IMR-90 (cell line): ENCODE measurements around the gene DHRS13. TPM values are rescaled to one million over a fixed set of nuclear protein-coding genes. Genes with fewer than 3 reads are reported as not detected.

Experiments
- ATAC-seq: fragments of 200-7000 bp; cut with Tn5 transposase; 2 replicates; pipeline ENCODE4 v1.9.1; 2020; ENCODE audit warnings: low read depth, mild to moderate bottlenecking, moderate library complexity
- BruUV-seq: library from RNA; stranded (reverse); fragments of 400-500 nt; replicated peaks from 2 replicates; lab custom pipeline; 2021; lab: Mats Ljungman, UMichigan
- CTCF ChIA-PET: fragments of 300-600 bp; formaldehyde crosslinking; extraction: SDS; loops from one replicate; lab custom pipeline; 2021; ENCODE audit warnings: antibody characterized with exemption; lab: Yijun Ruan, JAX
- POLR2A ChIA-PET: fragments of 300-600 bp; sonication (Branson Sonifier 250); formaldehyde crosslinking; loops from one replicate; lab custom pipeline; 2022; ENCODE audit warnings: antibody characterized with exemption; ENCODE audit not compliant: unreplicated experiment; lab: Charles Lee
- DNase-seq: peaks from one replicate; pipeline ENCODE4 v3.0.0; 2013
- H2AFZ ChIP-seq: replicated peaks from 2 replicates; pipeline ENCODE3; 2013; ENCODE audit warnings: low read length, mild to moderate bottlenecking; ENCODE audit not compliant: poor library complexity
- H2AK5ac ChIP-seq: 2 replicates; pipeline ENCODE4 v1.6.1; 2013; ENCODE audit warnings: low read depth, low read length, inconsistent platforms
- H2AK9ac ChIP-seq: replicated peaks from 2 replicates; pipeline ENCODE3; 2013; ENCODE audit warnings: mild to moderate bottlenecking, low read depth, low read length, moderate library complexity; ENCODE audit not compliant: poor library complexity
- H2BK120ac ChIP-seq: 2 replicates; pipeline ENCODE4 v1.6.1; 2013; ENCODE audit warnings: low read depth, low read length, inconsistent platforms
- H2BK15ac ChIP-seq: 3 replicates; pipeline ENCODE4 v1.6.1; 2013; ENCODE audit warnings: low read depth, low read length, inconsistent platforms
- H2BK20ac ChIP-seq: 2 replicates; pipeline ENCODE4 v1.6.1; 2013; ENCODE audit warnings: low read depth, mild to moderate bottlenecking, inconsistent platforms, low read length, moderate library complexity
- H2BK5ac ChIP-seq: 2 replicates; pipeline ENCODE4 v1.6.1; 2013; ENCODE audit warnings: mild to moderate bottlenecking, low read depth, low read length, inconsistent platforms; ENCODE audit not compliant: poor library complexity, severe bottlenecking
- H3K14ac ChIP-seq: replicated peaks from 2 replicates; pipeline ENCODE4 v1.6.1; 2013; ENCODE audit warnings: low read depth, low read length, inconsistent platforms
- H3K18ac ChIP-seq: 2 replicates; pipeline ENCODE4 v1.6.1; 2013; ENCODE audit warnings: low read depth, low read length, control low read depth
- H3K23ac ChIP-seq: 2 replicates; pipeline ENCODE4 v1.6.1; 2013; ENCODE audit warnings: low read depth, low read length, inconsistent platforms
- H3K27ac ChIP-seq: 2 replicates; pipeline ENCODE4 v1.5.1; 2013; ENCODE audit warnings: mild to moderate bottlenecking, control low read depth, low read length; ENCODE audit not compliant: insufficient read depth
- H3K27me3 ChIP-seq: 2 replicates; pipeline ENCODE4 v1.6.1; 2013; ENCODE audit warnings: low read length; ENCODE audit not compliant: control insufficient read depth, insufficient read depth
- H3K36me3 ChIP-seq: 2 replicates; pipeline ENCODE4 v1.6.1; 2013; ENCODE audit warnings: low read length, mixed read lengths; ENCODE audit not compliant: control insufficient read depth, insufficient read depth
- H3K4ac ChIP-seq: 2 replicates; pipeline ENCODE4 v1.6.1; 2013; ENCODE audit warnings: low read depth, low read length, inconsistent platforms
- H3K4me1 ChIP-seq: 2 replicates; pipeline ENCODE4 v1.6.1; 2013; ENCODE audit warnings: low read length, mixed read lengths; ENCODE audit not compliant: control insufficient read depth, insufficient read depth
- H3K4me2 ChIP-seq: 2 replicates; pipeline ENCODE4 v1.6.1; 2013; ENCODE audit warnings: low read depth, mild to moderate bottlenecking, control low read depth, low read length, moderate library complexity
- H3K4me3 ChIP-seq: 2 replicates; pipeline ENCODE4 v1.5.1; 2013; ENCODE audit warnings: low read depth, mild to moderate bottlenecking, control low read depth, low read length, moderate library complexity; ENCODE audit not compliant: insufficient read depth
- H3K56ac ChIP-seq: 2 replicates; pipeline ENCODE4 v1.6.1; 2013; ENCODE audit warnings: low read length, inconsistent platforms; ENCODE audit not compliant: insufficient read depth; ENCODE audit errors: extremely low read depth
- H3K79me1 ChIP-seq, 2 experiments: 2 replicates each; pipeline ENCODE4 v1.6.1; 2013; ENCODE audit warnings: low read length in 2 of 2, inconsistent platforms in 1 of 2, low read depth in 1 of 2
- H3K9ac ChIP-seq: 2 replicates; pipeline ENCODE4 v1.6.1; 2013; ENCODE audit warnings: low read depth, low read length, control low read depth
- H3K9me1 ChIP-seq: 2 replicates; pipeline ENCODE4 v1.6.1; 2013; ENCODE audit warnings: low read length, inconsistent platforms; ENCODE audit not compliant: insufficient read depth
- H3K9me3 ChIP-seq: 2 replicates; pipeline ENCODE4 v1.6.1; 2013; ENCODE audit warnings: low read length; ENCODE audit not compliant: control insufficient read depth, insufficient read depth
- H4K20me1 ChIP-seq: 2 replicates; pipeline ENCODE4 v1.6.1; 2013; ENCODE audit warnings: low read length, inconsistent platforms; ENCODE audit not compliant: insufficient read depth
- H4K5ac ChIP-seq: 2 replicates; pipeline ENCODE4 v1.6.1; 2013; ENCODE audit warnings: mild to moderate bottlenecking, low read depth, low read length, control low read depth
- H4K8ac ChIP-seq, 2 experiments: 2 replicates each; pipeline ENCODE4 v1.6.1; 2013; ENCODE audit warnings: low read depth in 2 of 2, low read length in 2 of 2, control low read depth in 1 of 2, inconsistent platforms in 1 of 2
- H4K91ac ChIP-seq: 2 replicates; pipeline ENCODE4 v1.6.1; 2013; ENCODE audit warnings: low read depth, low read length, inconsistent platforms; ENCODE audit not compliant: insufficient read depth
- BHLHE40 ChIP-seq: fragments of 150-350 bp; IDR thresholded peaks from 2 replicates; pipeline ENCODE4 v1.6.1; 2016; ENCODE audit warnings: mild to moderate bottlenecking, low read depth, low read length
- FOS ChIP-seq: fragments of 150-350 bp; IDR thresholded peaks from 2 replicates; pipeline ENCODE4 v1.6.1; 2016; ENCODE audit warnings: low read depth, low read length
- RCOR1 ChIP-seq: IDR thresholded peaks from 2 replicates; pipeline ENCODE4 v1.6.1; 2012; ENCODE audit warnings: mild to moderate bottlenecking, low read length, improper control_type of control experiment; ENCODE audit not compliant: insufficient replicate concordance
- RFX5 ChIP-seq: IDR thresholded peaks from 2 replicates; pipeline ENCODE4 v1.8.0; 2012; ENCODE audit warnings: low read depth, mild to moderate bottlenecking, low read length, moderate library complexity
- WGBS, 2 experiments: methylation state at CpG; one replicate each; pipeline versions ENCODE4 v1.1.5 to v1.1.7; 2013; ENCODE audit warnings: missing lambda C conversion rate in 2 of 2; ENCODE audit not compliant: insufficient read length in 1 of 2; ENCODE audit errors: extremely low coverage in 2 of 2; 5-methylcytosine and 5-hydroxymethylcytosine counted together
- dilution Hi-C: fragments of 300-500 bp; cut with HindIII; formaldehyde crosslinking; loops from one replicate; pipeline ENCODE4 v1.14.3; 2018; ENCODE audit warnings: low sequenced_read_pairs; ENCODE audit not compliant: unreplicated experiment
- in situ Hi-C: fragments of 300-500 bp; cut with MboI; formaldehyde crosslinking; loops from 3 replicates; pipeline ENCODE4 v1.14.3; 2019; ENCODE audit warnings: low sequenced_read_pairs, inconsistent platforms, mixed read lengths
- intact Hi-C: fragments of 100-400 bp; cut with micrococcal nuclease; formaldehyde crosslinking; loops from 2 replicates; pipeline ENCODE4 v1.10.0; 2022
- polyA plus RNA-seq, 3 experiments: library from polyadenylated mRNA; depleted of rRNA; stranded (reverse); fragments of >200 nt; gene quantifications; 2 replicates each; pipeline ENCODE4 v1.2.3, GENCODE V29; 2012; ENCODE audit warnings: low replicate concordance in 1 of 3
- total RNA-seq: library from RNA; depleted of rRNA; stranded (reverse); fragments of >200 nt; gene quantifications from 2 replicates; pipeline ENCODE4 v1.2.3, GENCODE V29; 2012
- TF ChIP-seq, protein P1 (sequence below): fragments of 150-350 bp; IDR thresholded peaks from 2 replicates; pipeline ENCODE4 v1.6.1; 2017; ENCODE audit warnings: mild to moderate bottlenecking, antibody characterized with exemption, low read length, low read depth

The DHRS13 gene
- total and polyA plus RNA-seq, 2 of the 4 experiments (the other 2 are of a cell fraction) = 2.7 to 3.9 TPM

DNA sequence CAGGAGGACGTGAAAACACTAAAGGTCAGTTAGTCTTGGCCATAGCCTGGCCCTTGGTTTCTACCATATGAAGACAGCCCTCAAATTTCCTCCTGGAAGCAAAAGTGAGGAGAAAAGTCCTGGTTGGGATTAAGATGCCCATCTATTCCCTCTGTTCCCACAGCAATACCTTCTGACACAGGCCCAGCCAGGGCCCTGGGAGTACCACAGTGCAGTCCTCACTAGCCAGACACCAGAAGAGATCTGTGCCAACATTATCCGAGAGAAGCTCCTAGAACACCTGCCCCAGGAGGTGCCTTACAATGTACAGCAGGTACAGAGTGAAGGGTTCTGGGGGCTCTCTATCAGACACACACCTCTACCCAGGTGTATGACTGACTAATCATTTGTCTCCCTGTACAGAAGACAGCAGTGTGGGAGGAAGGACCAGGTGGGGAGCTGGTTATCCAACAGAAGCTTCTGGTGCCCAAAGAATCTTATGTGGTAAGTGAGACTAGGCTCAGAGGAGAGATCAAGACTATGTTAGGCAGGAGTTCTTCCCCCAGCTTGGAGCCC lies 44.0 kb downstream of the DHRS13 start:
- peaks cover 15 to 16% of the 10 kb centered on the region in 2 experiments for H3K79me1 ChIP-seq
- H3K14ac ChIP-seq = no peak overlapping the region
- DNase-seq = no peak
- CTCF ChIA-PET = no interaction called here
- no peaks in the 10 kb centered on the region for H3K9me3 ChIP-seq
- H3K18ac ChIP-seq = no peak overlapping the region
- in situ Hi-C loops (no loop called here), dilution Hi-C loops (no loop called here), intact Hi-C loops (loop anchor here (5.0 kb wide), 1 partner anchor 97 kb away; no protein-coding TSS in a partner anchor)
- H3K4me2 ChIP-seq = no peak overlapping the region
- no peak overlapping the region for H3K9ac ChIP-seq
- no peak overlapping the region for H3K56ac ChIP-seq
- H2BK20ac ChIP-seq = no peak overlapping the region
- H2AK5ac ChIP-seq = no peak overlapping the region
- TSS peak; percentile 55 for BruUV-seq
- H3K27ac ChIP-seq = no peak overlapping the region
- H3K36me3 ChIP-seq = peaks cover 26% of the 10 kb centered on the region
- no peak overlapping the region for H2BK15ac ChIP-seq
- no peak overlapping the region for H3K4ac ChIP-seq
- no peak overlapping the region for H3K4me3 ChIP-seq
- TF ChIP-seq RFX5 = no peak
- TF ChIP-seq, protein P1, sequence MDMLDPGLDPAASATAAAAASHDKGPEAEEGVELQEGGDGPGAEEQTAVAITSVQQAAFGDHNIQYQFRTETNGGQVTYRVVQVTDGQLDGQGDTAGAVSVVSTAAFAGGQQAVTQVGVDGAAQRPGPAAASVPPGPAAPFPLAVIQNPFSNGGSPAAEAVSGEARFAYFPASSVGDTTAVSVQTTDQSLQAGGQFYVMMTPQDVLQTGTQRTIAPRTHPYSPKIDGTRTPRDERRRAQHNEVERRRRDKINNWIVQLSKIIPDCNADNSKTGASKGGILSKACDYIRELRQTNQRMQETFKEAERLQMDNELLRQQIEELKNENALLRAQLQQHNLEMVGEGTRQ = no peak
- TF ChIP-seq RCOR1 = no peak
- no peak for TF ChIP-seq FOS
- TF ChIP-seq BHLHE40 = no peak
- H3K4me1 ChIP-seq = no peaks in the 10 kb centered on the region
- H4K8ac ChIP-seq = no peak overlapping the region
- H3K23ac ChIP-seq = no peak overlapping the region
- POLR2A ChIA-PET = no interaction called here
- no peak overlapping the region for H4K5ac ChIP-seq
- no peaks in the 10 kb centered on the region for H3K27me3 ChIP-seq
- no peak overlapping the region for H2AFZ ChIP-seq
- no CpG with 5 or more reads among the region's 2 CpGs for WGBS, 2 experiments
- H4K91ac ChIP-seq = no peak overlapping the region
- H2BK120ac ChIP-seq = no peak overlapping the region
- no peak overlapping the region for H2AK9ac ChIP-seq
- no peaks in the 10 kb centered on the region for H4K20me1 ChIP-seq
- no peak overlapping the region for H2BK5ac ChIP-seq
- peaks cover 4% of the 10 kb centered on the region; the same call in 1 of the 2 replicates for H3K9me1 ChIP-seq
- ATAC-seq = no peak
